Ovary (tissue), 9 donors: ENCODE results near the gene ACHE. TPM values are rescaled to one million over a fixed set of nuclear protein-coding genes. Genes with fewer than 3 reads are reported as not detected.

ENCODE experiments used
- DNase-seq, 5 donors: peaks; one replicate each; pipeline ENCODE4 v3.0.0-alpha.2; 2019 to 2020
- H3K27ac ChIP-seq, 2 donors: fragments of 200-600 bp; one replicate each; pipeline versions ENCODE4 v1.5.1 to v1.8.0; 2019 to 2022
- H3K27me3 ChIP-seq: fragments of 200-600 bp; one replicate; pipeline ENCODE4 v1.8.0; 2022
- H3K36me3 ChIP-seq: fragments of 200-600 bp; sonication (generic); one replicate; pipeline ENCODE4 v1.5.1; 2019
- H3K4me1 ChIP-seq: one replicate; pipeline ENCODE4 v1.8.1; 2013; ENCODE audit warnings: mild to moderate bottlenecking, moderate library complexity; ENCODE audit not compliant: insufficient read depth
- H3K4me3 ChIP-seq: fragments of 200-600 bp; sonication (generic); one replicate; pipeline ENCODE4 v1.5.1; 2017
- H3K9me3 ChIP-seq, 2 donors: fragments of 200-600 bp in 1 of 2; sonication (generic) in 1 of 2; one replicate each; pipeline versions ENCODE4 v1.5.1 to v1.8.1; 2013 to 2019; ENCODE audit warnings: mild to moderate bottlenecking in 1 of 2, moderate library complexity in 1 of 2
- EP300 ChIP-seq: sonication (generic); formaldehyde crosslinking; IDR thresholded peaks from one replicate; pipeline ENCODE4 v1.6.1; 2017; ENCODE audit warnings: antibody characterized with exemption
- POLR2A ChIP-seq: fragments of 450-650 bp; IDR thresholded peaks from one replicate; pipeline ENCODE4 v1.6.1; 2017; ENCODE audit warnings: antibody characterized with exemption, mild to moderate bottlenecking, moderate library complexity
- WGBS, 3 donors: extraction: QIAGEN DNeasy Blood & Tissue Kit in 1 of 3; methylation state at CpG; one replicate each; pipeline versions ENCODE4 v1.1.5 to v1.1.7; 2013 to 2017; 5-methylcytosine and 5-hydroxymethylcytosine counted together
- intact Hi-C, 4 donors: fragments of 100-400 bp; cut with DNase I; formaldehyde crosslinking; loops; one replicate each; pipeline versions ENCODE4 v1.11.0 to v1.15.1; 2022 to 2023
- microRNA-seq, 3 donors: library from miRNA; unstranded; fragments of <30 nt; microRNA quantifications; one replicate each; pipeline versions ENCODE4 to v1.2.0, GENCODE V29; 2019 to 2020
- polyA plus RNA-seq, 2 donors: library from polyadenylated mRNA; stranded (reverse); fragments of 200-250 nt in 1 of 2; fragments of 350-450 nt in 1 of 2; fragmentation: Illumina TruSeq in 1 of 2; extraction: RNeasy Lipid Tissue Mini Kit (QIAGEN cat#74804) in 1 of 2; gene quantifications; one replicate each; pipeline ENCODE4 v1.2.3, GENCODE V29; 2013 to 2014
- small RNA-seq: library from RNA; depleted of rRNA; stranded (forward); fragments of <200 nt; gene quantifications from one replicate; pipeline ENCODE3, GENCODE V24; 2016
- total RNA-seq, 7 donors: library from RNA; depleted of rRNA in 2 of 7; stranded (reverse); fragments of >200 nt in 2 of 7; fragmentation: NEBNext Ultra II Directional in 3 of 7; extraction: Animal tissue kit (Norgen Biotek cat#: 25700) in 3 of 7; gene quantifications; one replicate each; pipeline versions ENCODE4 v1.1.0 to v1.2.4, GENCODE V29; 2016 to 2023
- TF ChIP-seq, protein P1 (sequence below), 3 donors: fragments of 450-650 bp in 2 of 3; fragments of 200-600 bp in 1 of 3; IDR thresholded peaks; one replicate each; pipeline versions ENCODE4 v1.5.1 to v1.8.0; 2016 to 2022; ENCODE audit warnings: antibody characterized with exemption in 3 of 3, mild to moderate bottlenecking in 1 of 3
- donor health status: DM: no; HTN: no; CAD: no; lungs with moderate emphysema.
- donor health status: DM: no; HTN: no; CAD: no.
- donor health status: Bipolar disorder and iron deficiency.
- donor health status: DM: yes; HTN: yes; CAD: no.
- donor health status: DM: no; HTN: no; CAD: no.
- donor health status: DM: yes; HTN: yes; CAD: no.

ACHE gene
- total and polyA plus RNA-seq, 9 donors, result 0.37 to 15.3 (median 4.3) TPM

DNA sequence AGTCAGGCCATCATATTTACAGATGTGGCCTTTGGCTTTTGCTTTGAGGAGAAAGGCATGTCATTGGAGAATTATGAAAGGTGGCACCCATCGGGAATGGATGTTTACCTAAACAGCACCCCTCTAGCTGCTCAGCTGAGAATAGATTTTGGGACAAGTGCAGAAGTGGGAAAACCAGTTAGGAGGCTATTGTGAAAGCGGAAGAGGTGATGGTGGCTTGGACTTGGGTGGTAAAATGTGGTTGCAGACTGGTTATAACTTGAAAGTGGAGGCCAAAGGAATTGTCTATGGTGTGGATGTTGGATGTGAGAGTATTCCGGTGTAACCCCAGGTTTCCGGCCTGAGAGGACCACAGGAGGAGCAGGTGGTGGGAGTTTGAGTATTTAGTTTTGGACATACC, 48.3 kb downstream of the ACHE start:
- peaks cover 2% of the 10 kb centered on the region for H3K4me1 ChIP-seq
- intact Hi-C loops, result no loop called here
- no peak overlapping the region for H3K4me3 ChIP-seq
- WGBS, 3 donors, result 94 to 96% (median 94%) methylated on average over 4 of the region's 4 CpGs
- H3K36me3 ChIP-seq, result no peaks in the 10 kb centered on the region
- TF ChIP-seq POLR2A, result no peak
- TF ChIP-seq, protein P1, sequence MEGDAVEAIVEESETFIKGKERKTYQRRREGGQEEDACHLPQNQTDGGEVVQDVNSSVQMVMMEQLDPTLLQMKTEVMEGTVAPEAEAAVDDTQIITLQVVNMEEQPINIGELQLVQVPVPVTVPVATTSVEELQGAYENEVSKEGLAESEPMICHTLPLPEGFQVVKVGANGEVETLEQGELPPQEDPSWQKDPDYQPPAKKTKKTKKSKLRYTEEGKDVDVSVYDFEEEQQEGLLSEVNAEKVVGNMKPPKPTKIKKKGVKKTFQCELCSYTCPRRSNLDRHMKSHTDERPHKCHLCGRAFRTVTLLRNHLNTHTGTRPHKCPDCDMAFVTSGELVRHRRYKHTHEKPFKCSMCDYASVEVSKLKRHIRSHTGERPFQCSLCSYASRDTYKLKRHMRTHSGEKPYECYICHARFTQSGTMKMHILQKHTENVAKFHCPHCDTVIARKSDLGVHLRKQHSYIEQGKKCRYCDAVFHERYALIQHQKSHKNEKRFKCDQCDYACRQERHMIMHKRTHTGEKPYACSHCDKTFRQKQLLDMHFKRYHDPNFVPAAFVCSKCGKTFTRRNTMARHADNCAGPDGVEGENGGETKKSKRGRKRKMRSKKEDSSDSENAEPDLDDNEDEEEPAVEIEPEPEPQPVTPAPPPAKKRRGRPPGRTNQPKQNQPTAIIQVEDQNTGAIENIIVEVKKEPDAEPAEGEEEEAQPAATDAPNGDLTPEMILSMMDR (IDR thresholded peaks at IDR 0.05), result no peak
- TF ChIP-seq EP300, result no peak
- H3K9me3 ChIP-seq, result no peaks in the 10 kb centered on the region
- DNase-seq, result no peak
- H3K27ac ChIP-seq, result no peak overlapping the region
- H3K27me3 ChIP-seq, result no peaks in the 10 kb centered on the region

DNA sequence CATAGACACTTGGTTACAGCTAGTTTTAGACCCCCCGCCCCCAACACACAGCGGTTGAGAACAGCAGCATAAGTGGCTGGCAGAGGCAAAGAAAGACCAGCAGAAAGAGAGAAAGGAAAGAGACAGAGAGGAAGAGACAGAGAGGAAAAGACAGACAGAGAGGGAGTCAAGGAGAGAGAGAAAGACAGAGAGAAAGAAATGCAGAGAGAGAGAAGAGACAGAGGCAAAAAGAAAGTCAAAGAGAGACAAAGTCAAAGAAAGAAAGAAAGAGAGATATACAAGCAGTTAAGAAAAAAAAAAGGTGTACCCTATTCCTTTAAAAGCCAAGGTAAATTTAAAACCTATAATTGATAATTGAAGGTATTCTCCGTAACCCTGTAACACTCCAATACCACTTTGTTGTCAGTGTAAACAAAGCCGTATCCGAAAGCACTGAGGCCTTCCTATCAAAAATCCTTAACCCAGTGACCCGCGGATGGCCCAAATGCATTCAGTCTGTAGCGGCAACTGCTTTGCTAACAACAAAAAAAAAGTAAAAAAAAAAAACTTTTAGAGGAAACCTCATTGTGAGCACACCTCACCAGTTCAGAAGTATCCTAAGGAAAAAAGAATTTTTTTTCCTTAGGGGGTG, 55.1 kb downstream of the ACHE start:
- 46 to 65% (median 52%) methylated on average over 8 of the region's 8 CpGs for WGBS, 3 donors

More for the DNA sequence above, 55.1 kb downstream of the ACHE start:
- Histone ChIP-seq H3K27ac (no peak overlapping the region), H3K36me3 (no peaks in the 10 kb centered on the region), H3K27me3 (no peaks in the 10 kb centered on the region), H3K4me3 (no peak overlapping the region), H3K4me1 (peaks cover 5% of the 10 kb centered on the region), H3K9me3 (no peaks in the 10 kb centered on the region)
- no peak for DNase-seq
- no peak for TF ChIP-seq EP300
- TF ChIP-seq, protein P1 (IDR thresholded peaks at IDR 0.05), result no peak
- no peak for TF ChIP-seq POLR2A
- intact Hi-C loops, result no loop called here

Small RNA genes lying within 50 kb of the gene (microRNA-seq; reads per million reads assigned to microRNA genes)
- 0 reads per million in 3 donors for gene MIR6875

Small RNA genes lying within 50 kb of the gene (small RNA-seq; reads per million reads assigned to genes)
- not detected for gene RN7SL549P
- gene RPS29P15, result not detected

Other genes starting within 250 kb of the ACHE start
- gene ACTL6B, start 239.4 kb downstream of the ACHE start, total RNA-seq, result not detected
- not detected for gene ACTL6B, start 239.4 kb downstream of the ACHE start, polyA plus RNA-seq
- gene GNB2, start 222.1 kb downstream of the ACHE start, total RNA-seq, result 100 to 1,000 TPM; 109 to 281 (median 216) TPM
- gene GNB2, start 222.1 kb downstream of the ACHE start, polyA plus RNA-seq, result 100 to 1,000 TPM in 1 of 2 donors, 10 to 100 TPM in 1; 18.9 to 187 TPM
- 10 to 100 TPM; 23.1 to 93.0 (median 63.2) TPM for gene GIGYF1, start 201.6 kb downstream of the ACHE start, total RNA-seq
- 10 to 100 TPM in 1 of 2 donors, 1 to 10 TPM in 1; 7.0 to 45.1 TPM for gene GIGYF1, start 201.6 kb downstream of the ACHE start, polyA plus RNA-seq
- gene POP7, start 189.8 kb downstream of the ACHE start, total RNA-seq, result 10 to 100 TPM; 13.8 to 29.2 (median 22.2) TPM
- 10 to 100 TPM; 11.1 to 26.5 TPM for gene POP7, start 189.8 kb downstream of the ACHE start, polyA plus RNA-seq
- under 1 TPM in 2 of 7 donors, not detected in 5; 0.20 to 0.25 TPM for gene EPO, start 175.4 kb downstream of the ACHE start, total RNA-seq
- under 1 TPM in 1 of 2 donors, not detected in 1; 0.05 TPM for gene EPO, start 175.4 kb downstream of the ACHE start, polyA plus RNA-seq
- not detected for gene ZAN, start 162.3 kb downstream of the ACHE start, total RNA-seq
- gene ZAN, start 162.3 kb downstream of the ACHE start, polyA plus RNA-seq, result not detected
- gene EPHB4, start 68.4 kb downstream of the ACHE start, total RNA-seq, result 100 to 1,000 TPM in 3 of 7 donors, 10 to 100 TPM in 4; 31.0 to 119 (median 89.8) TPM
- gene EPHB4, start 68.4 kb downstream of the ACHE start, polyA plus RNA-seq, result 10 to 100 TPM; 24.4 to 38.2 TPM
- 10 to 100 TPM; 10.1 to 31.8 (median 26.9) TPM for gene SLC12A9, start 43.2 kb downstream of the ACHE start, total RNA-seq
- gene SLC12A9, start 43.2 kb downstream of the ACHE start, polyA plus RNA-seq, result 10 to 100 TPM in 1 of 2 donors, 1 to 10 TPM in 1; 4.7 to 20.9 TPM
- 10 to 100 TPM; 42.9 to 98.8 (median 82.0) TPM for gene TRIP6, start 28.5 kb downstream of the ACHE start, total RNA-seq
- 10 to 100 TPM; 17.3 to 72.5 TPM for gene TRIP6, start 28.5 kb downstream of the ACHE start, polyA plus RNA-seq
- 100 to 1,000 TPM in 5 of 7 donors, 10 to 100 TPM in 2; 74.2 to 191 (median 149) TPM for gene SRRT, start 20.8 kb downstream of the ACHE start, total RNA-seq
- 100 to 1,000 TPM in 1 of 2 donors, 10 to 100 TPM in 1; 45.8 to 111 TPM for gene SRRT, start 20.8 kb downstream of the ACHE start, polyA plus RNA-seq
- gene UFSP1, start 6.2 kb downstream of the ACHE start, total RNA-seq, result 1 to 10 TPM; 2.9 to 7.9 (median 4.7) TPM
- gene UFSP1, start 6.2 kb downstream of the ACHE start, polyA plus RNA-seq, result 1 to 10 TPM in 1 of 2 donors, under 1 TPM in 1; 0.38 to 1.8 TPM
- gene MUC3A, start 53.6 kb upstream of the ACHE start, total RNA-seq, result under 1 TPM in 2 of 7 donors, not detected in 5; 0.36 to 0.72 TPM
- gene MUC3A, start 53.6 kb upstream of the ACHE start, polyA plus RNA-seq, result under 1 TPM; 0.16 to 0.50 TPM
- 1 to 10 TPM in 1 of 7 donors, under 1 TPM in 4, not detected in 2; 0.24 to 2.2 (median 0.62) TPM for gene MUC12, start 73.7 kb upstream of the ACHE start, total RNA-seq
- gene MUC12, start 73.7 kb upstream of the ACHE start, polyA plus RNA-seq, result 1 to 10 TPM in 1 of 2 donors, under 1 TPM in 1; 0.22 to 1.9 TPM
- gene MUC17, start 124.2 kb upstream of the ACHE start, total RNA-seq, result 1 to 10 TPM in 1 of 7 donors, not detected in 6; 3.3 TPM
- gene MUC17, start 124.2 kb upstream of the ACHE start, polyA plus RNA-seq, result not detected
- 10 to 100 TPM; 18.2 to 77.4 (median 48.5) TPM for gene TRIM56, start 189.6 kb upstream of the ACHE start, total RNA-seq
- 10 to 100 TPM; 19.4 to 27.5 TPM for gene TRIM56, start 189.6 kb upstream of the ACHE start, polyA plus RNA-seq
- gene SERPINE1, start 231.2 kb upstream of the ACHE start, total RNA-seq, result 10 to 100 TPM in 6 of 7 donors, 1 to 10 TPM in 1; 4.0 to 81.6 (median 20.9) TPM
- gene SERPINE1, start 231.2 kb upstream of the ACHE start, polyA plus RNA-seq, result 10 to 100 TPM; 13.1 to 19.9 TPM